ENCODE results near the gene LHFPL5.

GRCh38 chr6:35833536-35833935 is 28.4 kb downstream of the LHFPL5 start:
- TF ChIP-seq CTCF (conservative IDR thresholded peaks at IDR 0.05) = no peak
- no peak for TF ChIP-seq EZH2 (IDR thresholded peaks at IDR 0.05; ENCODE audit: low read depth)

All from PC-9 (cell line).